ENCODE data around the gene ELOVL1. TPM values are rescaled to one million over a fixed set of nuclear protein-coding genes. Genes with fewer than 3 reads are reported as not detected.

Gene ELOVL1
- total RNA-seq, 4 donors from 2014 or later, result 19.6 to 26.7 (median 21.4) TPM

- ATAC-seq (no peak), DNase-seq (no peak)
- in situ Hi-C loops (cut with MboI; ENCODE audit: low sequenced_read_pairs in 4 of 4), result no loop called here
- Histone ChIP-seq H3K27me3 (no peaks in the 10 kb centered on the region), H3K36me3 (no peaks in the 10 kb centered on the region), H3K4me3 (no peak overlapping the region), H3K27ac (no peak overlapping the region), H3K9me3 (no peaks in the 10 kb centered on the region), H3K4me1 (no peaks in the 10 kb centered on the region)
- TF ChIP-seq POLR2A (IDR thresholded peaks at IDR 0.05), result no peak
- TF ChIP-seq, protein P1, sequence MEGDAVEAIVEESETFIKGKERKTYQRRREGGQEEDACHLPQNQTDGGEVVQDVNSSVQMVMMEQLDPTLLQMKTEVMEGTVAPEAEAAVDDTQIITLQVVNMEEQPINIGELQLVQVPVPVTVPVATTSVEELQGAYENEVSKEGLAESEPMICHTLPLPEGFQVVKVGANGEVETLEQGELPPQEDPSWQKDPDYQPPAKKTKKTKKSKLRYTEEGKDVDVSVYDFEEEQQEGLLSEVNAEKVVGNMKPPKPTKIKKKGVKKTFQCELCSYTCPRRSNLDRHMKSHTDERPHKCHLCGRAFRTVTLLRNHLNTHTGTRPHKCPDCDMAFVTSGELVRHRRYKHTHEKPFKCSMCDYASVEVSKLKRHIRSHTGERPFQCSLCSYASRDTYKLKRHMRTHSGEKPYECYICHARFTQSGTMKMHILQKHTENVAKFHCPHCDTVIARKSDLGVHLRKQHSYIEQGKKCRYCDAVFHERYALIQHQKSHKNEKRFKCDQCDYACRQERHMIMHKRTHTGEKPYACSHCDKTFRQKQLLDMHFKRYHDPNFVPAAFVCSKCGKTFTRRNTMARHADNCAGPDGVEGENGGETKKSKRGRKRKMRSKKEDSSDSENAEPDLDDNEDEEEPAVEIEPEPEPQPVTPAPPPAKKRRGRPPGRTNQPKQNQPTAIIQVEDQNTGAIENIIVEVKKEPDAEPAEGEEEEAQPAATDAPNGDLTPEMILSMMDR (IDR thresholded peaks at IDR 0.05 in 4 of 5, conservative IDR thresholded peaks at IDR 0.05 in 1 of 5), result no peak
- intact Hi-C loops (cut with DNase I; ENCODE audit: low total_unique reads), result no loop called here
Measured at GRCh38 chr1:43317817-43318471, 49.9 kb downstream of the ELOVL1 start.

- ATAC-seq, result no peak
- no peak for TF ChIP-seq POLR2A (IDR thresholded peaks at IDR 0.05)
- TF ChIP-seq, protein P1 (IDR thresholded peaks at IDR 0.05 in 4 of 5, conservative IDR thresholded peaks at IDR 0.05 in 1 of 5), result no peak
- Histone ChIP-seq H3K27ac (no peak overlapping the region), H3K36me3 (no peaks in the 10 kb centered on the region), H3K27me3 (no peaks in the 10 kb centered on the region), H3K4me1 (no peaks in the 10 kb centered on the region), H3K4me3 (no peak overlapping the region), H3K9me3 (no peaks in the 10 kb centered on the region)
- intact Hi-C loops (cut with DNase I; ENCODE audit: low total_unique reads) (no loop called here), in situ Hi-C loops (cut with MboI; ENCODE audit: low sequenced_read_pairs in 4 of 4) (no loop called here)
- DNase-seq, result no peak
Measured at GRCh38 chr1:43316738-43317520, 50.9 kb downstream of the ELOVL1 start.

DNA sequence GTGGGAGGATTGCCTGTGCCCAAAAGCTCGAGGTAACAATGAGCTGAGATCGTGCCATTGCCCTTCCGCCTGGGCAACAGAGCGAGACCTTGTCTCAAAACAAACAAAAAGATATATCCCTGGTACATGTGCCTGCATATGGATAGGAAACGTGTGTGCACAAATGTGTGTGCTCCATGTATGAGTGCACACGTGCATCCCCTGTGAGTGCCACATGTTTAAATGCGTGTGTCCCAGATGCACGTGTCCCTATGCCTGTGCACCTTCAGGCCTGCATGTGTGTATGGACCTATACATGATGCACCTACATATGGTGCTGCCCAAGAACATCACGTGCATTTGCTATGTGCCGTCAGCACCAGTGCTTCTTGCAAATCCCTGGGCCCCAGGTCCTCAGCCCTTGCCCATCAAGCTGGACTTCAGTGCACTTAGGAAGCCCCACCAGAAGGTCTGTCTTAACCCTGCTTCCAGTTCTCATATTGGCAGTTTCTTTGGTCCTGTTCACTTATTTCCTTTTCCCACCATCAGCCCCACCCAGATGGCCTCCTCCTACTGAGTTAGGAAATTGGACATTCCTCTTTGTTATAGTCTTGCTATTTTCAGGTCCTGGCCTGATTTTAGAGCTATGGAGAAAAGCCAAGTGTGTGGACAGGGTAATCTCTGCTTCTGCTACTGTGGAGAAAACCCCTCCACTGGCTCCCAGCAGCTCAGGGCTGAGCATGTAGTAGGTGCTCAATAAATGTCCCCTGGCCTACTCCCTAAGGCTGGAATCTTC lies 51.7 kb downstream of the ELOVL1 start:
- ATAC-seq (no peak), DNase-seq (no peak)
- in situ Hi-C loops (cut with MboI; ENCODE audit: low sequenced_read_pairs in 4 of 4), result no loop called here
- H3K4me1 ChIP-seq, result no peaks in the 10 kb centered on the region
- no peaks in the 10 kb centered on the region for H3K27me3 ChIP-seq
- H3K4me3 ChIP-seq, result no peak overlapping the region
- no peak overlapping the region for H3K27ac ChIP-seq
- intact Hi-C loops (cut with DNase I; ENCODE audit: low total_unique reads), result no loop called here
- no peaks in the 10 kb centered on the region for H3K36me3 ChIP-seq
- H3K9me3 ChIP-seq, result no peaks in the 10 kb centered on the region
- TF ChIP-seq POLR2A (IDR thresholded peaks at IDR 0.05), result no peak
- TF ChIP-seq, protein P1 (IDR thresholded peaks at IDR 0.05 in 4 of 5, conservative IDR thresholded peaks at IDR 0.05 in 1 of 5), result no peak

DNA sequence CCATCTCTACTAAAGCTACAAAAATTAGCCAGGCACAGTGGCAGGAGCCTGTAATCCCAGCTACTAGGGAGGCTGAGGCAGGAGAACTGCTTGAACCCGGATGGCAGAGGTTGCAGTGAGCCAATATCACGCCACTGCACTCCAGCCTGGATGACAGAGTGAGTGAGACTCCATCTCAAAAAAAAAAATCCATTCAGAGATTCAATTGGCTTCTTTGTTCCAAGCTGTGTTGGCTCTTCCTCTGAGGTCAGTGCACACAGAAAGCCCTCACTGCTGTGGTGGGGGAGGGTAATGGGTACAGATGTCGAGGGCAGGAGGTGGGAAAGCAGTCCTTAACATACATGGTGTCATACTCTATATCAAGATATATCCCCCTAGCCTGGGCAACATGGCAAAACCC lies 52.3 kb downstream of the ELOVL1 start:
- DNase-seq (no peak), ATAC-seq (no peak)
- H3K27ac ChIP-seq, result no peak overlapping the region
- H3K4me3 ChIP-seq, result no peak overlapping the region
- TF ChIP-seq, protein P1 (IDR thresholded peaks at IDR 0.05 in 4 of 5, conservative IDR thresholded peaks at IDR 0.05 in 1 of 5), result no peak
- no peaks in the 10 kb centered on the region for H3K27me3 ChIP-seq
- no peaks in the 10 kb centered on the region for H3K9me3 ChIP-seq
- in situ Hi-C loops (cut with MboI; ENCODE audit: low sequenced_read_pairs in 4 of 4), result no loop called here
- no peaks in the 10 kb centered on the region for H3K4me1 ChIP-seq
- intact Hi-C loops (cut with DNase I; ENCODE audit: low total_unique reads), result no loop called here
- no peaks in the 10 kb centered on the region for H3K36me3 ChIP-seq

Measured in gastrocnemius medialis (tissue), 4 donors.